ENCODE results near the gene CAMSAP3.
"Not testable (repeated sequence)": the region's sequence is repeated elsewhere in the genome, so short reads cannot be mapped to it uniquely, and the experiment has no call there.

The CAMSAP3 gene

DNA sequence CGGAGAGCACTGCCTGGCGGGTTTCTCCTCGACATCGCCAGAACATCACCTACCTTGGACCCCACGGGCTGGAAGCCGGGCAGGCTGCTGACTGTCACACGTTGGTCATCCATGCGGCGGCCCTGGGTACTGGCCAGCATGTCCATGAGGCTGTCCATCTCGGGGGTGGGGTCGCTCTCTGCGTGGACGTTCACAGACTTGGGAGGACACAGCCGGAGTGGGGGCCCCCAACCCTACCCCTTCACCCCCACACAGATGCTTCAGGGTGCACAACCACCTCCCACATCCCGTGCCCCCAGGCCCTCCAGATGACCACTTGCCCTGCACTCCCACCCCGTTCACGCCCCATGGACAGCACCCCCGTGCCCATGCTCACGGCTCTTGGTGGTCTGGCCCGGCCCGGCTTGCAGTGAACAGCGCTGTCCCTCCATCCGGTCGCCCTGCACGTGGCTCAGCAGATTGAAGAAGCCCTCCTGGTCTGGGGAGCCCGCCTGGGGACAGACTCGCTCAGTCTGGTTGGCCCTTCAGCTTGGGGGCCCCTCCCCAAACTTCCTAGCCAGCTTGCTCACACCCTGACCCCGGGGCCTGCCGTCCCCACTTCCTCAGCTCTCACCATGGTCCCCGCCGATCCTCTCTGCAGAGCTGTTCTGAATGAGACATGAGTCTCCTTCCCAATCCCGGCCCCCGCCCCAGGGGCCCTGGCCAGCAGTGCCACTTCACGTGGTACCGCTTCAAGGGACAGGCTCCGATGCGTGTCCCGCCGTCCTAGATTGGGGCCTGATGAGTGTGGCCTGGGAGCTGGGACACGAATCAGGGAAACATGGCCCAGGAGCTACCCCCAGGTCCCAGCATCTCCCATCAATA lies 36.9 kb downstream of the CAMSAP3 start:
- DNase-seq = no peak

DNA sequence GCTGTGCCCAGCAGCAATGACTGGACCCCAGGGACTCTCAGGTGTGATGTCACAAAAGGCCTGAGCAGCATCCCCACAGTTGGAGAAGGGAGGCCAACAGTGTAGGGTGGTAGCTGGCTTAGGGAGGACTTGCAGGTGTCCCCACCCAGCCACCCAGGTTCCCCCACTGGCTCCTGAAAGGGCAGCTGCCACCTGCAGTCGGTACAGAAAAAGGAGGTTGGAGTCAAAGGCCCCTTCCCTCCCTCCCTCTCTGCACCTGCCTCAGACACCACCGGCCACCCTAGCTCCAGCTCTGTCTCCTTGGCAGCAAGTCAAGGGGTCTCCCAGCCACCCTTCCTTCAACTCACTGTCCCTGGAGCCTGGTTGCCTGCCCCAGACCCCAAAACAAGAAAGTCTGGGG lies 38.0 kb downstream of the CAMSAP3 start, which contains the start of gene PCP2:
TSS of gene PCP2 (minus strand) at position 22 of the 400 bp plus-strand sequence. CDS start 262 bp downstream, outside the sequence.
- no peak for DNase-seq

DNA sequence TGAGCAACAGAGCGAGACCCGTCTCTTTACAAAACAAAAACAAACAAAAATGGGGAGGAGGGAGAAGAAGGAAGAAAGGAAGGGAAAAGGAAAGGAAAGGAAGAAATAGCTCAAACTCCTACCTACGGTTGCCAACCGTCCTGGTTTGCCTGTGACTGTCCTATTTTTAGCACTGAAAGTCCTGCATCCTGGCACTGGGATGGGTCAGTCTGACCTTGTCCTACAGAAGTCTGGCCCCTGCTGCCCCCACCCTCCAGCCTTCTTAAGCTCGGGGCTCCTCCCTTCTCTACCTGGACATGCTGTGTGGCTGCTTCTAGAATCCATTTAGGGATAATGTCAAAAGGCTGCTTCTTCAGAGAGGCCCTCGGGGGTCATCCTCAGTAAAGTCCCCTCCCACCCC lies 40.0 kb downstream of the CAMSAP3 start:
- DNase-seq = no peak

DNA sequence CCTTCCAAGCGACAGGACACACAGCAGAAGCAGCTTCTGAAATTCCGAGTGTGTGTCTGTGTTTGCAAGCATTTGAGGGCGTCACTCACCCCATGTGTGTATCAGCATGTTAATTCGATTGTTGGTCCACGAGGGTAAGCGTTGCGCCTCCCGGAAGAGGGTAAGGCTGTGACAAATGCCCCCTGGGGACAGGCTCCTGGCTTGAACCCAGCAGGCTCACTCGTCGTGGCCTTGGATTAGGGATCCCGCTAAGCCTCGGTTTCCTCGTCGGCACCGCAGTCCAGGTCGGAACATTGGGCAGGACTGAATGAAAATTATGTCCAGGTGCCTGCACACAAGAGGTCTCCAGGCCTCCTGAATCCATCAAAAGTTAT lies 40.6 kb downstream of the CAMSAP3 start:
- DNase-seq = no peak

DNA sequence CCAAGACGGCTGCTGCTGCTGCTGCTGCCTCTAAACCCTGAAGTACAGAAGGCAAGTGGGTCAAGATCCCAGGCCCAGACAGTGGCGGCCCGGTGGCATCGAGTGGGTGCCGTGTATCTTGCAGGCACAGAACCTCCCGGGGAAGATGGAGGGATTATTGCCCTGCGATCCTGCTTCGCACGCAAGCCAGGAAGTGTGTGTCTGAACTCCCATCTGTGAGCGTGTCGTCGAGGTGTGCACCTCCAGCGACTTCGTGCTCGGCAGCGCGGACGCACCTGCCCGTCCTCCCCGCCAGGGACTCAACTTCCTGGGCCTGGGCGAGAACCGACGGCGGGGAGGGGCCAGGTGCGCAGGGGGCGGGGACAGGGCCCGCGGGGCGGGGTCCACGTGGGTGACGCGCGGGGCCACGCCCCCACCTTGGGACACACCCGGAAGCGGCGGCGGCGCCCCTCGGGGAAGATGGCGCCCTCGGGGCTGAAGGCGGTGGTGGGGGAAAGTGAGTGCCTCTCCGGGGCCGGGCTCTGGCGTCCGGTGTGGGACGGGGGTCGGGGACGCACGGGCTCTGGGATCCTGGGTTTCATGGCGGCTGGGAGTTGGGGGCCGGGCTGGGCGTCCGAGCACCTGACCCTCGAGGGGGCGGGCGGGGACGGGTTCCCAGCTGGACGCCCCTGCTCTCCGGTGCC lies 41.2 kb downstream of the CAMSAP3 start, which contains the start of gene STXBP2:
TSS of gene STXBP2 (plus strand) at position 420 of the 683 bp plus-strand sequence. CDS start at position 460, 40 bp downstream.
- DNase-seq = peak in 1 of 2 donors; percentile 67

DNA sequence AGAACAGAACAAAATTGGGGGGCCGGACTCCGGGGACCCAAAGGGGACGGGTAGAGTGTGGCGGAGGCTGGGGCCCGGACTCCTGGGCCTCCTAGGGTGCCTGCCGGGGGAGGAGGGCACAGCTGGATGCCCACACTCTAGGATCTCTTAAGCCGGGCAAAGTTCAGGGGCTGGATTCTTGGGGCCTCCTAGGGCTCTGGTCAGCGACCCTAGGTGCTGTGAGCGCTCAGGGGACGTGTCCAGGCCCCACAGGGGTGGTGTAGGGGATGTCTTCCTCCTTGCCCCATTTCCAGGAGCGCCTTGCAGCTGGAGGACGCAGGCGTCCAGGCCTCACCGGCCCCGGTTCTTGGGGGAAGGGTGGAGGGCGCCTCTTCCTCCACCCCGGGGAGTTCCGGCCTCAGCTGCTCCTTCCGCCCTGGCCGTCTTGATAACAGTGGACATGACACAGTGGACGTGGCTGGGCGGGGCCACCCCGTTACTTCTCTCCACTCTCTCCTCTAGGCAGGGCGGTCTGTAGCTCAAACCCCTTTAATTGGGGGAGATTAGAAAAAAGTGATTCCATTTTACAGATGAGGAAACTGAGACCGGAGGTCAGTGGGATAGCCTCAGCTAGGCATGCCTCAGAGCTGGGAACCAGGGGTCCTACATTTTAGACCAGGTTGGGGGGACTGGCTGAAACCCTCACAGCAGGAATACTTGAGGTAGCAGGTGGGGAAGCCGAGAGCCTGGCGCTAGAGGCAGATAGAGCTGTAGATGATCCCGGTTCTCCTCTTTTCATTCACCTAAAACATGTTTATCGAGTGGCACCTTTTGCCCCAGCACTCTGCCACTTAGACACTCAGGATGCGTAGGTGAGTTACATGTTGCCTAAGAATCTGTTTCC lies 42.0 kb downstream of the CAMSAP3 start:
- peak in 1 of 2 donors; percentile 57 for DNase-seq

DNA sequence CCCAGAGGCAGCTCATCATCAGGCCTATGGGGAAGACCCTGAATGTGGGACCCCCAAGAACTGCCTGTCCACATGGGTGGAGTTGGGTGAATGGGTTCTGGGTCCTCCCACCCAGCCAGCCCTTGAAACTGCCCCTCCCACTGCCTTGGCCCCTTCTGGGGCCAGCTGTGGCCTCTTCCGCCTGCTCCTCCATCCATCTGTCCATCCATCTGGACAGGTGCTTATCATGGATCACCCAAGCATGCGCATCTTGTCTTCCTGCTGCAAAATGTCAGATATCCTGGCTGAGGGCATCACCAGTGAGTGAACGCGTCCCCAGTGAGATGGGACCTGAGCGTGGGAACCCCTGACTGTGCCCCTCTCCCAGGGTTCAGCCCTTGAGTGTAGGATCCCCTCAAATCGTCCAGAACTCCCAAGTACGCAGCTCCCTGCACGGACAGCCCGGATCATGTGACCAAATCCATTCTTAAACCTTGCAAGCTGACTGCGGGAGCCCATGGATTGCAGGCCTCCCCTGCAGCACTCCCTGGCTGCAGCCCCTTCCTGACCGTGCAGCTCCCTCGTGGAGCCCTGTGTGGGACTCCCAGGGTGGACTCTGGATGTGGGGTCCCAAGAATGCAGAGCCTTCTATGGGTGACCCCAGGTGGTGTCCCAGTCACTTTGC lies 43.3 kb downstream of the CAMSAP3 start:
- DNase-seq = no peak

DNA sequence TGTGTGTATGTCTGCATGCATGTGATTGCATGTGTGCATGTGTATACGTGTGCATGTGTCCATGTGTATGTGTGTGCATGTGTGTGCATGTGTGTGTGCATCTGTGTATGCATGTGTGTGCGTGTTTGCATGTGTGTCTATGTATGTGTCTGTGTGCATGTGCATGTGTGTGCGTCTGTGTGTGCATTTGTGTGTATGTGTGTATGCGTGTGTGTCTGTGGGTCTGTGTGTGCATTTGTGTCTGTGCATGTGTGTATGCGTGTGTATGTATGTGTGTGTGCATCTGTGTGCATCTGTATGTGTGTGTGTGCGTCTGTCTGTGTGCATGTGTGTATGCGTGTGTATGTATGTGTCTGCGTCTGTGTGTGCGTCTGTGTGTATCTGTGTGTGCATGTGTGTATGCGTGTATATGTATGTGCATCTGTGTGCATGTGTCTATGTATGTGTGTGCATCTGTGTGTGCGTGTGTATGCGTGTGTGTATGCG lies 44.2 kb downstream of the CAMSAP3 start:
- no peak for DNase-seq

DNA sequence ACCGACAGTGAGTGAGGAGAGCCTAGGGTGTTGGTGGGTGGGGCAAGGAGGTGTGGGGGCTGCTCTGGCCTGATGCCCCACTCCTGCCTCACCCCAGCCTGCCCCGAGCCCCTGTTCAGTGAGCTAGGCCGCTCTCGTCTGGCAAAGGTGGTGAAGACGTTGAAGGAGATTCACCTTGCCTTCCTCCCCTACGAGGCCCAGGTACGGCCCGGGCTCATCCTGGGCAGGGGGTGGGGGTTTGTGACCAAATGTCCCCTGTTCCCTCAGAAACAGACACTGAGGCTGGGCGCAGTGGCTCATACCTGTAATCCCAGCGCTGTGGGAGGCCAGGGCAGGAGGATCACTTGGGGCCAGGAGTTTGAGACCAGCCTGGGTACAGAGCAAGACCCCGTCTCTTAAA lies 45.1 kb downstream of the CAMSAP3 start:
- DNase-seq = no peak

DNA sequence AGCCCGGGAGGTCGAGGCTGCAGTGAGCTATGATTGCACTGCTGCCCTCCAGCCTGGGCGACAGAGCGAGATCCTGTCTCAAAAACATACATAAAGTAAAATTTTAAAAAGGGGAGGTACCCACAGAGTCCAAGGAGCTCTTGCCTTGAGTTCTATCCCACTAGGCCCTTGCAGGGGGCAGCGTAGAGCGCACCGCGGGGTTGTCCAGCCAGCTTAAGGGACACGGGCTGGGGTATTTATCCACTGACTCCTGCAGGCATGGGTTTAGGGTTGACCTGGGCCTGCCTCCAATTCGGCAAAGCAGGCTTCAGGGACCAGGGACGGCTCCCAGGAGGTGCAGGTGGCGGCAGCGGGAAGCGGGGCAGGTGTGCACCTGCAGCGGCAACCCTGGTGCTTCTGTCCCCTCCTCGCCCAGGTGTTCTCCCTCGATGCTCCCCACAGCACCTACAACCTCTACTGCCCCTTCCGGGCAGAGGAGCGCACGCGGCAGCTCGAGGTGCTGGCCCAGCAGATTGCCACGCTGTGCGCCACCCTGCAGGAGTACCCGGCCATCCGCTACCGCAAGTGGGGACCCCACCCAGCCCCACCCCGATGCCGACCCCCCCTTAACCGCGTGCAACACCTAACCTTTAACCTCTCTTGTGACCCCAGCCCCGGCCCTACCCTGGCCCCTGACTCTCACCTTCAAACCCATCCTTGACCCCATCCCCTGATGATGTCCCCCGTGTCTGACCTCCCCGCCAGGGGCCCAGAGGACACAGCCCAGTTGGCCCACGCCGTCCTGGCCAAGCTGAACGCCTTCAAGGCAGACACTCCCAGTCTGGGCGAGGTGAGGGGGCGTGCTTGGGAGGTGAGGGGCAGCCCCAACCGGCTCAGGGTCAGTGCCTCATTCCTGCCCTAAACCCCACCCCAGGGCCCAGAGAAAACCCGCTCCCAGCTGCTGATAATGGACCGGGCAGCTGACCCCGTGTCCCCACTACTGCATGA lies 45.9 kb downstream of the CAMSAP3 start:
- DNase-seq = no peak

DNA sequence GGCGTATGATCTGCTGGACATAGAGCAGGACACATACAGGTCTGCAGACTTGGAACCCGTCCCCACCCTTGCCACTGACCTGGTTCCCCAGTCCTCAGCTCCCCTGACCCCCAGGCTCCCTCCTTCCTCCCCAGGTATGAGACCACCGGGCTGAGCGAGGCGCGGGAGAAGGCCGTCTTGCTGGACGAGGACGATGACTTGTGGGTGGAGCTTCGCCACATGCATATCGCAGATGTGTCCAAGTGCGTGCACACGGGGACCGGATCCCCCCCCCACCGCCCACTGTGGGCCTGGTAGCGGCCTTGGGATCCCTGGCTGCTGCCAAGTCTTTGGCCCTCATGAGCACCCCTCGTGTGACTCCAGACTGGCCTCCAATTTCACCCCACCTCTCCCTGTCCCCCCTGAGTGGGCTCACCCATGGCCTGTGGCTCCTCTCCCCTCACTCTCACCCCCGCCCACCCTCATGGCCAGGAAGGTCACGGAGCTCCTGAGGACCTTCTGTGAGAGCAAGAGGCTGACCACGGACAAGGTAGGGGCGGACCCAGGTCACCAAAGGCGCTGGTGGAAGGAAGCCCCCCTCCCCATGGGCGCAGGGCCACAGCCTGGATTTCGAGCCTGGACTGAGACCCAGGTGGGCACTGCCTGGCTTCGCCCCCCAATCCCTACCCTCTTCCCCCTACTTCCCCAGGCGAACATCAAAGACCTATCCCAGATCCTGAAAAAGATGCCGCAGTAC lies 46.8 kb downstream of the CAMSAP3 start:
- DNase-seq = no peak

DNA sequence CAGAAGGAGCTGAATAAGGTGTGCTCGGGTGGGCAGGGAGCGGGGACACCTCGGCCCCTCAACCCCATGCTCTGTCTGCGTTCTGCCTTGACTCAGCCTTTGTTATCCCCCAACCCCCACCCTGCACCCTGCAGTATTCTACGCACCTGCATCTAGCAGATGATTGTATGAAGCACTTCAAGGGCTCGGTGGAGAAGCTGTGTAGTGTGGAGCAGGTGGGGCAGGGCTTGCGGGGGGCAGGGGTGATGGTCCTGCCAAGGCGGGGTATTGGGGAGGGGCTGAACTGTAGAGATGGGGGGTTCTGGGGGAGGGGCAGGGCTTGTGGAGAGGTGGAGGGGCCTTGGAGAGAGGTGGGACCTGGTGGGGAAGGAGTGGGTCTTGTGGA lies 47.4 kb downstream of the CAMSAP3 start:
- DNase-seq = no peak

DNA sequence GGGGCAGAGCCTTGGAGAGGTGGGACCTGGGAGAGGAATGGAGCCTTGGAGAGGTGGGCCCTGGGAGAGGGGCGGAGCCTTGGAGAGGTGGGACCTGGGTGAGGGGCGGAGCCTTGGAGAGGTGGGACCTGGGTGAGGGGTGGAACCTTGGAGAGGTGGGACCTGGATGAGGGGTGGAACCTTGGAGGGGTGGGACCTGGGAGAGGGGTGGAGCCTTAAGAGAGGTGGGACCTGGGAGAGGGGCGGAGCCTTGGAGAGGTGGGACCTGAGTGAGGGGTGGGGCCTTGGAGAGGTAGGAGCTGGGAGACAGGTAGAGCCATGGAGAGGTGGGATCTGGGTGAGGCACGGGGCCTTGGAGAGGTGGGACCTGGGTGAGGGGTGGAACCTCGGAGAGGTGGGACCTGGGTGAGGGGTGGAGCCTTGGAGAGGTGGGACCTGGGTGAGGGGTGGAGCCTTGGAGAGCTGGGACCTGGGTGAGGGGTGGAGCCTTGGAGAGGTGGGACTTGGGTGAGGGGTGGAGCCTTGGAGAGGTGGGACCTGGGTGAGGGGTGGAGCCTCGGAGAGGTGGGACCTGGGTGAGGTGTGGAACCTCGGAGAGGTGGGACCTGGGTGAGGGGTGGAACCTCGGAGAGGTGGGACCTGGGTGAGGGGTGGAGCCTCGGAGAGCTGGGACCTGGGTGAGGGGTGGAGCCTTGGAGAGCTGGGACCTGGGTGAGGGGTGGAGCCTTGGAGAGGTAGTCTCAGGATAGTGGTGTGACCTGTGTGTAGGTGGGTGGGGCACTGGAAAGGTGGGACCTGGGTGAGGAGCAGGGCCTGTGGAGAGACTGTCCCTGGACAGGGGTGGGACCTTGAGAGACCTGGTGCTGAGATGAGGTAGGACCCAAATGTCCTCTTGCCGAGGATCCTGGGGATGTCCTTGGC lies 48.2 kb downstream of the CAMSAP3 start:
- not testable (repeated sequence) for DNase-seq

DNA sequence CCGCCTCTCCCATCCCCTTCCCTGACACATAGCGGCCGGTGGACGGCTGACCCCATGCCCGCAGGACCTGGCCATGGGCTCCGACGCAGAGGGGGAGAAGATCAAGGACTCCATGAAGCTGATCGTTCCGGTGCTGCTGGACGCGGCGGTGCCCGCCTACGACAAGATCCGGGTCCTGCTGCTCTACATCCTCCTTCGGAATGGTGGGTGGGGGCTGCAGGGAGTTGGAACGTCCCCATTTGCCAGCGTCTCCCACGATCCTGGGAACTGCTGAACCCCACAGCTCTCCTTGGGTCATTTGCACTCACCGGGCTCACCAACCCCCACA lies 48.9 kb downstream of the CAMSAP3 start:
- no peak for DNase-seq

DNA sequence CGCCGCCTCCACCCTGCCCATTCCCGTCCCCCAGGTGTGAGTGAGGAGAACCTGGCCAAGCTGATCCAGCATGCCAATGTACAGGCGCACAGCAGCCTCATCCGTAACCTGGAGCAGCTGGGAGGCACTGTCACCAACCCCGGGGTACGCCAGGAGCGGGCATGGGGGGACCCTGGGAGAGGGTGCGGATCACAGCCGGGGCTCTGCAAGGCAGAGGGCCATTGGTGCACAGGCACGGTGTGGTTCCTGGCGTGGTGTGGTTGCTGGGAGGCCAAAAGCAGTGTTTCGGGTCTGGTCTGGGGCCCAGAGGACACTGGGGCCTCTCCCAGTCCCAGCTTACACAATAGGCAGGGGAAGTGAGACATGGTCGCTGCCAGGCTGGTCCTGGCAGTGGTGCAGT lies 49.5 kb downstream of the CAMSAP3 start:
- DNase-seq = no peak

DNA sequence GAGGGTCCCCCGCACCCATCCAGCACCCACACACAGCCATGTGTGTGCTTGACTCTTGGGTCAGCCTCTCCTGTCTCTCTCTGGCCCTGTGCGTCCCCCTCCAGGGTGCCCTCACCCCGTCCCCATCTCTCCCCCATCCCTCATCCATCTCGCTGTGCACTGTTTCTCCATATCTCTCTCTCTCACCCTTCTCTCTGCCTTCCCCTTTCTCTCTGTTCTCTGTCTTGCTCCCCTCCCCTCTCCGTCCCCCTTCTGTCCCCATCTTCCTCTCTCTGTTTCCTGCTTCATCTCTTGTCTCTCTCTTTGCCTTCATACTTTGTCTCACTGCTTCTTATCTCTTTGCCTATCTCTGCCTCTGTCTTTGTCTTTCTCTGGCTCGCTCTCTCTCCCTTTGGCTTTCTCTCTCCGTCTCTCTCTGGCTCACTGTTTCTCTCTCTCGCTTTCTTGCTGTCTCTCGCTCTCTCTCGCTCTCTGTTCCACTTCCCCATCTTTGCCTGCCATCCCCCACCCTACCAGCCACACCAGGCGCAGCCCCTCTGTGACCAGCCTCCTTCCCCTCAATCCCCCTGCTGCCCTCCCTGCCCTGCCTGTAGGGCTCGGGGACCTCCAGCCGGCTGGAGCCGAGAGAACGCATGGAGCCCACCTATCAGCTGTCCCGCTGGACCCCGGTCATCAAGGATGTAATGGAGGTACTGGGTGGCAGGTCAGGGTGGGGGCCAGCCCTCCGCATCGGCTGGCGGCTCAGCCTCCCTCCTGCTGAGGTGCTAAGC lies 50.2 kb downstream of the CAMSAP3 start:
- DNase-seq = no peak

DNA sequence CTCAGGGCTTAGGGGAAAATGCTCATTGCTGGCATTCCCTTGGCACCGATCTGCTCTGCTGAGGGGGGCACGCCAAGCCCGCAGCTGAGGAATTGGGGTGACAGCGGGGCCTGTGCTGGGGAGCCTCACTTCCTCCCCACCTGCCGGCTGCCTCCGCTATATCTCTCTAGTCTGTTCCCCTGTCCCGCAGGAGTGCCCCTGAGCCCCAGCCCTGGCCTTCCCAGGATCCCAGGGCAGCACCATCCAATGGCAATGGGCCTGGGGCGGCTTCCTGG lies 50.7 kb downstream of the CAMSAP3 start:
- no peak for DNase-seq

DNA sequence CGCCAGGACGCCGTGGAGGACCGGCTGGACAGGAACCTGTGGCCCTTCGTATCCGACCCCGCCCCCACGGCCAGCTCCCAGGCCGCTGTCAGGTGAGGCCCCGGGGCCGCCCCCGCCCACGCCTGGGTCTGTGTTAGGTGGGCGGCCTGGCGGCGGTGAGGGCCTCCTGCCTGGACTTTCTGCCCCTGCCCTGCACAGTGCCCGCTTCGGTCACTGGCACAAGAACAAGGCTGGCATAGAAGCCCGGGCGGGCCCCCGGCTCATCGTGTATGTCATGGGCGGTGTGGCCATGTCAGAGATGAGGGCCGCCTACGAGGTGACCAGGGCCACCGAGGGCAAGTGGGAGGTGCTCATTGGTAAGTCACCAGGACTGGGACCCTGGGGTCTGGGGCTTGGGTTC lies 51.5 kb downstream of the CAMSAP3 start:
- DNase-seq = no peak
